Common myeloid progenitor, CD34-positive (primary cell): ENCODE measurements around the gene OR3A3. TPM values are rescaled to one million over a fixed set of nuclear protein-coding genes. Genes with fewer than 3 reads are reported as not detected.
"Not testable (repeated sequence)": the region's sequence is repeated elsewhere in the genome, so short reads cannot be mapped to it uniquely, and the experiment has no call there.

Source experiments
- CTCF ChIA-PET: fragments of 350-600 bp; sonication (Branson Sonifier 250); formaldehyde crosslinking; loops from one replicate; lab custom pipeline; 2021; ENCODE audit warnings: antibody characterized with exemption; lab: Charles Lee
- POLR2A ChIA-PET: fragments of 350-600 bp; sonication (Branson Sonifier 250); formaldehyde crosslinking; loops from one replicate; lab custom pipeline; 2021; ENCODE audit warnings: antibody characterized with exemption; lab: Charles Lee
- DNase-seq, 3 donors: peaks; one replicate each; pipeline versions ENCODE4 v3.0.0 to v3.0.0-alpha.2; 2013
- H3K27ac ChIP-seq, 2 experiments: 1 replicate in 1 of 2; 2 replicates in 1 of 2; pipeline ENCODE4 v1.7.0; 2013; ENCODE audit warnings: inconsistent platforms in 2 of 2, low read length in 2 of 2, mild to moderate bottlenecking in 2 of 2, low read depth in 1 of 2, moderate library complexity in 1 of 2; ENCODE audit not compliant: severe bottlenecking in 2 of 2, insufficient read depth in 1 of 2, poor library complexity in 1 of 2
- H3K27me3 ChIP-seq, 5 experiments: replicated peaks in 2 of 5; 1 replicate in 3 of 5; 2 replicates in 2 of 5; pipeline versions ENCODE4 v1.6.1 to v1.7.0; 2013; ENCODE audit warnings: low read length in 4 of 5, mild to moderate bottlenecking in 2 of 5, moderate library complexity in 2 of 5, inconsistent platforms in 1 of 5; ENCODE audit not compliant: insufficient read depth in 5 of 5, control insufficient read depth in 4 of 5
- H3K36me3 ChIP-seq, 4 experiments: 1 replicate in 2 of 4; 2 replicates in 2 of 4; pipeline versions ENCODE4 v1.6.1 to v1.7.0; 2013; ENCODE audit warnings: low read length in 3 of 4, control low read depth in 1 of 4, mild to moderate bottlenecking in 1 of 4; ENCODE audit not compliant: control insufficient read depth in 4 of 4, insufficient read depth in 4 of 4
- H3K4me1 ChIP-seq, 4 experiments: 1 replicate in 3 of 4; 2 replicates in 1 of 4; pipeline versions ENCODE4 v1.6.1 to v1.7.1; 2013; ENCODE audit warnings: low read length in 3 of 4, mild to moderate bottlenecking in 3 of 4, control low read depth in 1 of 4, inconsistent platforms in 1 of 4, moderate library complexity in 1 of 4; ENCODE audit not compliant: control insufficient read depth in 4 of 4, insufficient read depth in 4 of 4; ENCODE audit errors: control extremely low read depth in 1 of 4
- H3K4me3 ChIP-seq, 7 experiments: 1 replicate in 4 of 7; 2 replicates in 3 of 7; pipeline versions ENCODE4 v1.5.1 to v1.7.0; 2013; ENCODE audit warnings: mild to moderate bottlenecking in 7 of 7, low read length in 6 of 7, moderate library complexity in 6 of 7, inconsistent platforms in 2 of 7, low read depth in 2 of 7, control low read depth in 1 of 7; ENCODE audit not compliant: insufficient read depth in 4 of 7, control insufficient read depth in 1 of 7; ENCODE audit errors: extremely low read depth in 1 of 7
- H3K9me3 ChIP-seq, 5 experiments: 1 replicate in 4 of 5; 2 replicates in 1 of 5; pipeline versions ENCODE4 v1.6.1 to v1.7.1; 2013; ENCODE audit warnings: low read length in 4 of 5, mild to moderate bottlenecking in 2 of 5, inconsistent platforms in 1 of 5, low read depth in 1 of 5, moderate library complexity in 1 of 5; ENCODE audit not compliant: control insufficient read depth in 4 of 5, insufficient read depth in 2 of 5; ENCODE audit errors: control extremely low read depth in 1 of 5
- WGBS: methylation state at CpG from one replicate; pipeline ENCODE4 v1.1.5; 2013; ENCODE audit not compliant: insufficient coverage; 5-methylcytosine and 5-hydroxymethylcytosine counted together
- polyA plus RNA-seq: library from polyadenylated mRNA; unstranded; fragments of 120-200 nt; gene quantifications from one replicate; pipeline ENCODE4 v1.2.1, GENCODE V29; 2013

OR3A3 gene
- polyA plus RNA-seq = not detected

DNA sequence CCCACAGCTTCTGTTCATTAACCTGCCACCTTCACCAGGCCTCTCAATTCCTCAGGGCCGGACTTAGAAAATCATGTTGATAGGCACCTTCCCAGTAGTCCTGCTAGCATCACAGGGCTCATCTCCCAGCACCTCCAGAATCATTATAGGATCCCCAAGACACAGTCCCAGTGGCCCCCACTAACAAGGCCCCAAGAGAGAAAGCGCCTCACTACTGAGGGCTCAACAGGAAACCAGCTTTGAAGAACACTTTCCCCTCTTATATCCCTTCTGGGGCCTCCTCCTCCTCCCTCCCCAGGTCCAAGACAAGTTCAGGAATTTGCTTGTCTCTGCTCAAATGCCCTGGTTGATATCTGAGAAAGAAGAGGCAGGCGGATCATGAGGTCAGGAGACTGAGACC, at the start of gene OR3A3:
Gene OR3A3, plus strand, starts transcription at position 301 of the 400 bp plus-strand sequence.
- Histone ChIP-seq H3K4me3 (peak within 1 kb of the TSS in 2 of 7 experiments; percentile 19 to 33), H3K27ac (no peak within 1 kb of the TSS), H3K9me3 (peaks cover 0 to 8% (median 0%) of the 10 kb centered on the region in 5 experiments), H3K4me1 (peaks cover 0 to 23% (median 10%) of the 10 kb centered on the region in 4 experiments), H3K36me3 (no peaks in the 10 kb centered on the region), H3K27me3 (no peaks in the 10 kb centered on the region)
- 80% methylated on average over 1 of the region's 3 CpGs for WGBS
- ChIA-PET CTCF (no interaction called here), POLR2A (no interaction called here)
- no peak for DNase-seq

DNA sequence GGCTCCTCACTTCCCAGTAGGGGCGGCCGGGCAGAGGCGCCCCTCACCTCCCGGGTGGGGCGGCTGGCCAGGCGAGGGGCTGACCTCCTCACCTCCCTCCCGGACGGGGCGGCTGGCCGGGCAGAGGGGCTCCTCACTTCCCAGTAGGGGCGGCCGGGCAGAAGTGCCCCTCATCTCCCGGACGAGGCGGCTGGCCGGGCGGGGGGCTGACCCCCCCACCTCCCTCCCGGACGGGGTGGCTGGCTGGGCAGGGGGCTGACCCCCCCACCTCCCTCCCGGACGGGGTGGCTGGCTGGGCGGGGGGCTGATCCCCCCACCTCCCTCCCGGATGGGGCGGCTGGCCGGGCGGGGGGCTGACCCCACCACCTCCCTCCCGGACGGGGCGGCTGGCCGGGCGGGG, 40.0 kb upstream of the OR3A3 start:
- DNase-seq, POLR2A ChIA-PET, H3K36me3 ChIP-seq, H3K4me3 ChIP-seq, H3K27me3 ChIP-seq, H3K4me1 ChIP-seq, H3K27ac ChIP-seq, CTCF ChIA-PET: not testable (repeated sequence)
- WGBS = no CpG with 5 or more reads among the region's 31 CpGs
- H3K9me3 ChIP-seq = peaks cover 0 to 25% (median 0%) of the 10 kb centered on the region in 5 experiments

DNA sequence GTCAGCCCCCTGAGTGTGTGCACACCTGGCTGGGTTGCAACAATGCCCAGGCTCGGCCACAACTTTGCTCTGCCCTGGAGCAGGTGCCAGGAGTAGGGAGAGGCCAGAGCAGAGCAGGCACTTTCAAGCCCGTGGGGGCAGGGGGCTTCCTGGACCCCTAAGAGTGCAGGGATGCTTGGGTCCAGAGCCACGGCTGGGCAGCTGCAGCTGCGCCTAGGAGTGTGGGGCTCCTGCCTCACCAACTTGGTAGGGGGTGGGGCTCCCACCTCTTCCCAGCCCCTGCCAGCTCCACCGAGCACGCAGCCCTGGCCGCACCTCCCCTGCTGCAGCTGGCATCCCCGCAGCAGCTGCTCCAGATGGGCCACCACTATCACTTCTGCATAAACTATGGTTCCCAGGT, 32.8 kb upstream of the OR3A3 start:
- Histone ChIP-seq H3K4me1 (no peaks in the 10 kb centered on the region), H3K27me3 (peaks cover 0 to 11% (median 0%) of the 10 kb centered on the region in 5 experiments), H3K9me3 (peaks cover 0 to 19% (median 0%) of the 10 kb centered on the region in 5 experiments), H3K27ac (no peak overlapping the region), H3K4me3 (no peak overlapping the region), H3K36me3 (no peaks in the 10 kb centered on the region)
- ChIA-PET POLR2A (no interaction called here), CTCF (no interaction called here)
- no peak for DNase-seq
- 94% methylated on average over 5 of the region's 8 CpGs for WGBS

DNA sequence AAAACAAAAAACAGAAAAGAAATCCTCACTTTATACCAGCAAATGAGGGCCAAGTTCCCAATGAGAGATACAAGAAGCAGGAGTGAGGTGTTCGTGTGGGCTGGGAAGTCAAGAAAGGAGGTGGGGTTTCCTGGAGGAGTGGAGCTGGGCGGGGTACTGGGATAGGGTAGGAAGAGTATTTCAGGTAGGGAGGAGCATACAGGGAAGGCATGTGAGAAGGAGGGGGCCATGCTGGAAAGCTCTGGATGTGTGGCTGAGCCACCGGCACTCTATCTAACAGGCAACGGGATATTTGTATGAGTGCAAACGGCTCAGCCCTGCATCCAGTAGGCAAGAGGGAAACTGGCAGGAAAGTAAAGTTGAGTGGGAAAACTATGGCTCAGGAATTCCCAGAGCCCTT, 29.2 kb upstream of the OR3A3 start:
- DNase-seq = no peak
- H3K27me3 ChIP-seq = peaks cover 0 to 36% (median 4%) of the 10 kb centered on the region in 5 experiments
- 94% methylated on average over 5 of the region's 5 CpGs for WGBS
- POLR2A ChIA-PET = no interaction called here
- H3K4me1 ChIP-seq = peaks cover 0 to 7% (median 2%) of the 10 kb centered on the region in 4 experiments
- H3K4me3 ChIP-seq = no peak overlapping the region
- H3K36me3 ChIP-seq = no peaks in the 10 kb centered on the region
- no peak overlapping the region for H3K27ac ChIP-seq
- H3K9me3 ChIP-seq = peaks cover 0 to 3% (median 0%) of the 10 kb centered on the region in 5 experiments
- CTCF ChIA-PET = no interaction called here

DNA sequence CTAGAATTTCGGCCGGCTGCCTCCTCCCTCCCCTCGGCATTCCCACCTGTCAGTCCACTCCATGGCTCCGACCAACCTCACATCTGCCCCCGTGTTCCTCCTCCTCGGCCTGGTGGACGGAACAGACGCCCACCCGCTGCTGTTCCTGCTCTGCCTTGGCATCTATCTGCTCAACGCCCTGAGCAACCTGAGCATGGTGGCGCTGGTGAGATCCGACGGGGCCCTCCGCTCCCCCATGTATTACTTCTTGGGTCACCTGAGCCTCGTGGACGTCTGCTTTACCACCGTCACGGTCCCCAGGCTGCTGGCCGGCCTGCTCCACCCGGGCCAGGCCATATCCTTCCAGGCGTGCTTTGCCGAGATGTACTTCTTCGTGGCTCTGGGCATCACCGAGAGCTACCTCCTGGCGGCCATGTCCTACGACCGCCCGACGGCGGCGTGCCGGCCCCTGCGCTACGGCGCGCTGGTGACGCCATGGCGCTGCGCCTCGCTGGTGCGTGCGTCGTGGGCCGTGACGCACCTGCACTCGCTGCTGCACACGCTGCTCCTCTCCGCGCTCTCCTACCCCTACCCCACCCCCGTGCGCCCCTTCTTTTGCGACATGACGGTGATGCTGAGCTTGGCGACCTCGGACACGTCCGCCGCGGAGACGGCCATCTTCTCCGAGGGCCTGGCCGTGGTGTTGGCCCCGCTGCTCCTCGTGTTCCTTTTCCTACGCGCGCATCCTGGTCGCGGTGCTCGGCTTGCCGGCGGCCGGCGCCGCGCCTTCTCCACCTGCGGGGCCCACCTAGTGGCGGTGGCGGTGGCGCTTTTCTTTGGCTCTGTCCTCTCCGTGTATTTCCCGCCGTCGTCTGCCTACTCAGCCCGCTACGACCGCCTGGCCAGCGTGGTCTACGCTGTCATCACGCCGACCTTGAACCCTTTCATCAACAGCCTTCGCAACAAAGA, 25.0 kb upstream of the OR3A3 start, which contains the start of gene OR3A2:
Gene OR3A2, minus strand, starts transcription at position 440 of the 948 bp plus-strand sequence.
- peaks cover 0 to 7% (median 2%) of the 10 kb centered on the region in 4 experiments for H3K4me1 ChIP-seq
- no peak within 1 kb of the TSS for H3K27ac ChIP-seq
- DNase-seq = peak; percentile 44 to 81 (median 57)
- peaks cover 0 to 4% (median 1%) of the 10 kb centered on the region in 5 experiments for H3K9me3 ChIP-seq
- WGBS = 33% methylated on average over 82 of the region's 92 CpGs
- H3K27me3 ChIP-seq = peaks cover 0 to 39% (median 7%) of the 10 kb centered on the region in 5 experiments
- peak within 1 kb of the TSS in 4 of 7 experiments; percentile 4 to 66 (median 52) for H3K4me3 ChIP-seq
- POLR2A ChIA-PET = no interaction called here
- H3K36me3 ChIP-seq = no peaks in the 10 kb centered on the region
- CTCF ChIA-PET = no interaction called here

DNA sequence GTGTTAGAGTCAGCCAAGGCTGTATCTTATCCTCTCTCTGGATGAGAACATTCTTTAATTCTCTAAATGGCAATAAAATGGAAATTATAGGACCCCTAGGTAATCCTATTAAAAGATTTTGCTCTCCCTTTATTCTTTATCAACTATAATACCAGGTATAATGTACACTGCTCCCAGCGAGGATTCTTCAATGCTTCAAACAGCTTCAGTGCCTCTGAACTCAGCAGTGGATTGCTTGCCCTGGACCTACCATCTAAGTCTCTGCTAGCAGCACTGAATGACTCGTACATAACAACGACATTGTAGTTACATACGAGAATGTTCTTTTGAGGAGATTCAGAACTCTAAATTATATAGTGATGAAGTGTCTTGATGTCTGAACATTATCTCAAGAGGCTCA, 21.4 kb upstream of the OR3A3 start:
- Histone ChIP-seq H3K36me3 (no peaks in the 10 kb centered on the region), H3K27me3 (peaks cover 0 to 34% (median 7%) of the 10 kb centered on the region in 5 experiments), H3K9me3 (peaks cover 0 to 6% (median 1%) of the 10 kb centered on the region in 5 experiments), H3K27ac (no peak overlapping the region), H3K4me3 (no peak overlapping the region), H3K4me1 (peaks cover 0 to 7% (median 2%) of the 10 kb centered on the region in 4 experiments)
- 78% methylated on average over 1 of the region's 4 CpGs for WGBS
- ChIA-PET CTCF (interaction anchor here (0.9 kb wide), 1 partner anchor 13 kb away, joined by 3 read pairs; no protein-coding TSS in a partner anchor), POLR2A (interaction anchor here (0.5 kb wide), 1 partner anchor 143 kb away, joined by 3 read pairs; no protein-coding TSS in a partner anchor)
- DNase-seq = no peak

DNA sequence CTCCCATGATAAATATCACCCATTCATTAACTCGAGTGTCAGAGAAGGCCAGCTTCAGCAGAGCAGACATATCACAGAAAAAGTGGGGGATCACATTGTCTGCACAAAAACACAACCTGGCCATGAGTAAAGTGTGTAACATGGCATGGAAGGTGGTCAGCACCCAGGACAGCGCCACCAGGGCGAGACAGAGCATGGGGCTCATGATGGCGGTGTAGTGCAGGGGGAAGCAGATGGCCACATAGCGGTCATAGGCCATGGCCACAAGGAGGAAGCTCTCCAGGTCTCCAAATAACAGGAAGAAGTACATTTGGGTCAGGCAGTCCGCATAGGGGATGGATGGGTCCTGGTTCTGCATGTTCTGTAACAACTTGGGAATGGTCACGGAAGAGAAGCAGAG, 13.4 kb upstream of the OR3A3 start:
- H3K27me3 ChIP-seq, H3K36me3 ChIP-seq, POLR2A ChIA-PET, H3K27ac ChIP-seq, H3K9me3 ChIP-seq, CTCF ChIA-PET, H3K4me1 ChIP-seq, H3K4me3 ChIP-seq: not testable (repeated sequence)
- DNase-seq = peak; percentile 7 to 71 (median 62)
- WGBS = 44% methylated on average over 6 of the region's 7 CpGs
